Measurements from ENCODE around the gene HCRTR1. TPM values are rescaled to one million over a fixed set of nuclear protein-coding genes. Genes with fewer than 3 reads are reported as not detected.

Gene HCRTR1
- total and polyA plus RNA-seq, 2 of the 8 experiments (the other 6 are each of a cell fraction or from before 2014, with no cell fraction given): 0.35 to 0.39 TPM

GRCh38 chr1:31651766-31652165, 34.3 kb downstream of the HCRTR1 start:
- Histone ChIP-seq H2BK120ac (replicated peaks; ENCODE audit: low read depth, low read length) (no peak overlapping the region), H3K27me3 (replicated peaks in 1 of 4; ENCODE audit: control insufficient read depth in 3 of 4, extremely low read depth in 1 of 4, insufficient read depth in 3 of 4, low read length in 3 of 4) (no peaks in the 10 kb centered on the region), H2BK15ac (ENCODE audit: low read length) (no peak overlapping the region), H3K14ac (ENCODE audit: insufficient read length) (no peak overlapping the region), H3K27ac (ENCODE audit: low read depth, low read length) (no peak overlapping the region), H3K4me1 (replicated peaks in 1 of 4; ENCODE audit: control insufficient read depth in 3 of 4, insufficient read depth in 4 of 4, low read length in 3 of 4) (no peaks in the 10 kb centered on the region), H3K36me3 (ENCODE audit: control insufficient read depth in 2 of 4, insufficient read depth in 4 of 4, low read length in 3 of 4) (no peaks in the 10 kb centered on the region; a peak in 1 of 8 replicates), H3K9ac (replicated peaks in 1 of 4; ENCODE audit: extremely low read depth in 1 of 4, low read depth in 3 of 4, low read length in 3 of 4) (no peak overlapping the region), H3K4me2 (ENCODE audit: insufficient read depth in 1 of 2, low read depth in 2 of 2, low read length in 2 of 2) (no peak overlapping the region), H3K9me3 (ENCODE audit: insufficient read depth in 2 of 2, low read depth in 1 of 2, low read length in 1 of 2) (no peaks in the 10 kb centered on the region), H3K79me1 (ENCODE audit: low read depth, low read length) (no peaks in the 10 kb centered on the region), H2AFZ (ENCODE audit: low read length) (no peak overlapping the region), H3K56ac (replicated peaks; ENCODE audit: insufficient read length, low read depth, low read length) (no peak overlapping the region), H2BK5ac (ENCODE audit: low read depth, low read length) (no peak overlapping the region), H2BK20ac (ENCODE audit: low read length) (no peak overlapping the region), H4K5ac (ENCODE audit: insufficient read length, low read depth, low read length) (no peak overlapping the region), H3K79me2 (ENCODE audit: control insufficient read depth in 1 of 2, insufficient read depth in 2 of 2, low read length in 2 of 2) (no peaks in the 10 kb centered on the region), H3K4me3 (ENCODE audit: extremely low read depth in 1 of 4, insufficient read depth in 2 of 4, low read depth in 3 of 4, low read length in 4 of 4) (no peak overlapping the region), H3K23me2 (ENCODE audit: low read depth, low read length) (no peaks in the 10 kb centered on the region), H2AK5ac (ENCODE audit: low read depth, low read length) (no peak overlapping the region), H4K8ac (ENCODE audit: extremely low read depth, insufficient read depth, low read length) (no peak overlapping the region), H3K4ac (replicated peaks; ENCODE audit: insufficient read length, low read depth, low read length) (no peak overlapping the region), H4K91ac (replicated peaks; ENCODE audit: insufficient read length, low read length) (no peak overlapping the region), H2BK12ac (ENCODE audit: low read depth, low read length) (no peak overlapping the region), H4K20me1 (replicated peaks in 1 of 2; ENCODE audit: control insufficient read depth in 1 of 2, insufficient read depth in 2 of 2, low read length in 2 of 2) (peaks cover 2% of the 10 kb centered on the region in 2 experiments), H3K23ac (ENCODE audit: insufficient read length) (no peak overlapping the region), H3K18ac (ENCODE audit: extremely low read depth, low read length) (no peak overlapping the region)
- ChIA-PET POLR2A (ENCODE audit: partially characterized antibody) (interaction anchor here (0.7 to 3.0 kb wide), 3 partner anchors 8 to 28 kb away, joined by 3 to 10 read pairs (median 4); no protein-coding TSS in a partner anchor), CTCF (ENCODE audit: partially characterized antibody) (interaction anchor here (1.1 to 6.7 kb wide), 7 partner anchors 12 to 189 kb away, joined by 3 to 52 read pairs (median 7); no protein-coding TSS in a partner anchor)
- 77% methylated on average over 6 of the region's 6 CpGs; no CpG with 5 or more reads in 1 of the 2 experiments for whole genome bisulfite sequencing, 2 experiments (ENCODE audit: extremely low coverage in 1 of 2, insufficient coverage in 1 of 2, insufficient read length in 1 of 2, insufficient replicate concordance in 2 of 2, low coverage in 1 of 2, low lambda C conversion rate in 2 of 2, missing lambda C conversion rate in 1 of 2)
- DNase-seq (ENCODE audit: low read depth in 1 of 2, low spot score in 2 of 2) (no peak), FAIRE-seq (no peak)
- TF ChIP-seq RNF2 (IDR thresholded peaks at IDR 0.05; ENCODE audit: borderline replicate concordance, low read depth, low read length, missing control alignments, poor library complexity, severe bottlenecking) (no peak), SIRT6 (IDR thresholded peaks at IDR 0.05; ENCODE audit: low read length) (no peak), TEAD4 (IDR thresholded peaks at IDR 0.05; ENCODE audit: low read depth, low read length) (no peak), SRF (IDR thresholded peaks at IDR 0.05; ENCODE audit: low read depth, low read length) (no peak), TCF12 (IDR thresholded peaks at IDR 0.05; ENCODE audit: low read depth, low read length) (no peak), HDAC2 (IDR thresholded peaks at IDR 0.05; ENCODE audit: borderline replicate concordance in 1 of 2, low read depth in 2 of 2, low read length in 2 of 2) (no peak), CHD2 (IDR thresholded peaks at IDR 0.05; ENCODE audit: low read length) (no peak), SP4 (IDR thresholded peaks at IDR 0.05; ENCODE audit: low read length) (no peak), CREB1 (IDR thresholded peaks at IDR 0.05) (no peak), GABPA (IDR thresholded peaks at IDR 0.05; ENCODE audit: borderline replicate concordance, insufficient read depth, low read length) (no peak), ASH2L (IDR thresholded peaks at IDR 0.05; ENCODE audit: low read length) (no peak), MAFK (IDR thresholded peaks at IDR 0.05; ENCODE audit: low read depth, low read length) (no peak), MAX (IDR thresholded peaks at IDR 0.05) (no peak), BRCA1 (IDR thresholded peaks at IDR 0.05; ENCODE audit: low read depth, low read length) (no peak), NRF1 (IDR thresholded peaks at IDR 0.05; ENCODE audit: low read depth, low read length) (no peak)
